ENCODE measurements around the gene TEX29.

The TEX29 gene

DNA sequence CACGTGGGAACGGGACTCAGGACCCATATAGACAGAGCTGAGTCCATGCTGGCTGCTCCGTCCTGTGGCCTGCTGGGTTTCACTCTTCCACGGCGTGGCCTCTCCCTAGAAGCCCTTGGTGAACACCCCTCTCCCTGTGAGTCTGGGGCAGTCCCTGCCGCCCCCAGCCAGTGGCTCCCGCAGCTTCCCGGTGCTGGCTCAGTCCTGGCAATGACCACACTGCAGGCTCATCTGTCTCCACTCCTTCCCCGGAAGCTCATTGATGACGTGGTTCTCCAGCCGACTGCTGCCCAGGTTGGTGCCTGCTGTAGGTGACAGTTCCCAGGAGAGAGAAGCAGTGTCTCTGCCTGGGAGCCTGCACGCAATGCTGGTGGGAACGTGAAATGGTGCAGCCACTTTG, 2.1 kb upstream of the TEX29 start:
- Histone ChIP-seq H3K4me3 (replicated peaks; ENCODE audit: low read depth, low read length) (no peak overlapping the region), H3K27me3 (replicated peaks; ENCODE audit: control insufficient read depth, insufficient read depth, low read length) (no peaks in the 10 kb centered on the region), H3K36me3 (ENCODE audit: control insufficient read depth, insufficient read depth, low read length) (peaks cover 4% of the 10 kb centered on the region)
- DNase-seq (ENCODE audit: extremely low read depth, insufficient read length), result no peak
- TF ChIP-seq, protein P1, sequence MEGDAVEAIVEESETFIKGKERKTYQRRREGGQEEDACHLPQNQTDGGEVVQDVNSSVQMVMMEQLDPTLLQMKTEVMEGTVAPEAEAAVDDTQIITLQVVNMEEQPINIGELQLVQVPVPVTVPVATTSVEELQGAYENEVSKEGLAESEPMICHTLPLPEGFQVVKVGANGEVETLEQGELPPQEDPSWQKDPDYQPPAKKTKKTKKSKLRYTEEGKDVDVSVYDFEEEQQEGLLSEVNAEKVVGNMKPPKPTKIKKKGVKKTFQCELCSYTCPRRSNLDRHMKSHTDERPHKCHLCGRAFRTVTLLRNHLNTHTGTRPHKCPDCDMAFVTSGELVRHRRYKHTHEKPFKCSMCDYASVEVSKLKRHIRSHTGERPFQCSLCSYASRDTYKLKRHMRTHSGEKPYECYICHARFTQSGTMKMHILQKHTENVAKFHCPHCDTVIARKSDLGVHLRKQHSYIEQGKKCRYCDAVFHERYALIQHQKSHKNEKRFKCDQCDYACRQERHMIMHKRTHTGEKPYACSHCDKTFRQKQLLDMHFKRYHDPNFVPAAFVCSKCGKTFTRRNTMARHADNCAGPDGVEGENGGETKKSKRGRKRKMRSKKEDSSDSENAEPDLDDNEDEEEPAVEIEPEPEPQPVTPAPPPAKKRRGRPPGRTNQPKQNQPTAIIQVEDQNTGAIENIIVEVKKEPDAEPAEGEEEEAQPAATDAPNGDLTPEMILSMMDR (IDR thresholded peaks at IDR 0.05; ENCODE audit: insufficient read depth, low read length, poor library complexity, severe bottlenecking), result no peak

DNA sequence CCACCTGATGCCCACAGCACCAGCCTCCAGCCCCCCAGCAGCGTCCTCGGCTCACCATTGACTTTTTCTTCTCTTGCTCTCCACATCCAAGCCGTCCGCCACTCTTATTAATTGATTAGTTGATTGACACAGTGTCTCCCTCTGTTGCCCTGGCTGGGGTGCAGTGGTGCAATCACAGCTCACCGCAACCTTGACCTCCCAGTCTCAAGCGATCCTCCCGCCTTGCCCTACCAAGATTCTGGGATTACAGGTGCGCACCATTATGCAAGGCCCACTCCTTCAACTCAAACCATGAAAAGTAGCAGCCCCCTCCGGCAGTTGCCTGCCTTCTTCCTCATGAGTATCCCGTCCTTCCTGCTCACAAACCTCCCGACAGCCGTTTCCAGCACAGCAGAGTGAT, 921 bp upstream of the TEX29 start:
- TF ChIP-seq, protein P1 (IDR thresholded peaks at IDR 0.05; ENCODE audit: insufficient read depth, low read length, poor library complexity, severe bottlenecking), result no peak
- Histone ChIP-seq H3K4me3 (replicated peaks; ENCODE audit: low read depth, low read length) (no peak overlapping the region), H3K36me3 (ENCODE audit: control insufficient read depth, insufficient read depth, low read length) (peaks cover 4% of the 10 kb centered on the region), H3K27me3 (replicated peaks; ENCODE audit: control insufficient read depth, insufficient read depth, low read length) (no peaks in the 10 kb centered on the region)
- DNase-seq (ENCODE audit: extremely low read depth, insufficient read length), result no peak

DNA sequence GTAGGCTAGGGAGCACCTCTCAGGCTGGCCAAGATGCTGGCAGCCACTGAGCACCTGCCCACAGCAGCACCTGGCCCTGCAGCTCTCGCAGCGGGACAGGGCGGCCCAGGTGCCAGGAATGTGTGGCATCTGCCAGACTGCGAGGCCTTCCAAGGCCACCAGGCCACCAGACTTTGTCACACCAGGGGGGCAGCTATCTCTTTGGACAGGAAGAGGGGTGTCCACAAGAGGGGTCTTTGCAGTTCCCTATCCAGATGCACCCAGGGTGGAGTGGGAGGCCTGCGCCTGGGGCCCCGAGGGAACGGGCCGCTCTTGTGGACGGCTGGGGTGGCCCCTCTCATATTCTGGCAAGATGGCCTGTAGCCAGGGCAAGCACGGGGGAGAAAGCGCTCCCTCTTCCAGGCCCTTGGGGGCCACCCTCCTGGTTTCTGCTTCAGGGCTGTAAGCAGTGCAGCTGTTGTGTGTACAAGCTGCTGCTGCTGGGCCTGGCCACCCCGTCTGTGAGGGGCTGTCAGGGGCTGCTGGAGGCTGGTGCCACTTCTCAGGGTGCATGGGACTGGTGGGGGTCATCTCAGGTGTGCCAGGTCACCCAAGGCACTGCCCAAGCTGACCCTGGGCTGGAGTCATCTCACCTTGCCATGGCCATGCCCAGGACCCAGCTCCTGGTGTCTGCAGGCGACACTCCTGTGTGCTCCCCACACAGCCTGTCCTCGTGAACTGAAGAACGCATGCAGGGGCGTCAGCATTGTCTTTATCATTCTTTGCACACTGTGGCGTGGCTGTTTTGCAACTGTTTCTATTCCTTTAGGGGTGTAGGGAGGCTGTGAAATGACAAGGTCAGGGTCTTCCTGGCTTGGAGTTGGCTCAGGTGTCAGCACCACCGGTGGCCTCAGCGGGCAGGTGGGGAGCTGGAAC, 1.8 kb downstream of the TEX29 start:
- DNase-seq (ENCODE audit: extremely low read depth, insufficient read length), result no peak
- no peaks in the 10 kb centered on the region for H3K27me3 ChIP-seq (replicated peaks; ENCODE audit: control insufficient read depth, insufficient read depth, low read length)
- no peaks in the 10 kb centered on the region; the same call in 1 of the 2 replicates for H3K36me3 ChIP-seq (ENCODE audit: control insufficient read depth, insufficient read depth, low read length)
- TF ChIP-seq, protein P1 (IDR thresholded peaks at IDR 0.05; ENCODE audit: insufficient read depth, low read length, poor library complexity, severe bottlenecking), result no peak
- H3K4me3 ChIP-seq (replicated peaks; ENCODE audit: low read depth, low read length), result no peak overlapping the region

DNA sequence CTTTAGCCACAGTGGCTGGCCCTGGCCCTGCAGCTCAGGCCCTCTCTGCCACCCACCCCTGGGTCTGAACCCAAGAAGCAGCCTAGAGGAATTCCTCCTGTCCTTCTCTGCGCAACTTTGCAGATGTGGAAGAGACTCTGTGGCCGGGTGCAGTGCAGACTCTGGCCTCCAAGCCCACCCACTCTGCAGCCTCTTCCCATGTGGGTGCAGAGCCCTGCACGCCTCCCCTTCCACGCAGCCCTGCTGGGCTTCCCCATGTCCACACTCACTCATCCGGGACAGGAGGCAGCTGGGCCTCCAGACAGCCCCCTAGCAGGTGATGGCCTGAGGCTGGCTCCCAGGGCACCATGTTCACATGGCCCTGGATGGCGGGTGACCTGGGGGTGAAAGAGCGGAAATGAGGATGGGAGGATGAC, 2.5 kb downstream of the TEX29 start:
- no peak overlapping the region for H3K4me3 ChIP-seq (replicated peaks; ENCODE audit: low read depth, low read length)
- DNase-seq (ENCODE audit: extremely low read depth, insufficient read length), result no peak
- no peaks in the 10 kb centered on the region for H3K27me3 ChIP-seq (replicated peaks; ENCODE audit: control insufficient read depth, insufficient read depth, low read length)

DNA sequence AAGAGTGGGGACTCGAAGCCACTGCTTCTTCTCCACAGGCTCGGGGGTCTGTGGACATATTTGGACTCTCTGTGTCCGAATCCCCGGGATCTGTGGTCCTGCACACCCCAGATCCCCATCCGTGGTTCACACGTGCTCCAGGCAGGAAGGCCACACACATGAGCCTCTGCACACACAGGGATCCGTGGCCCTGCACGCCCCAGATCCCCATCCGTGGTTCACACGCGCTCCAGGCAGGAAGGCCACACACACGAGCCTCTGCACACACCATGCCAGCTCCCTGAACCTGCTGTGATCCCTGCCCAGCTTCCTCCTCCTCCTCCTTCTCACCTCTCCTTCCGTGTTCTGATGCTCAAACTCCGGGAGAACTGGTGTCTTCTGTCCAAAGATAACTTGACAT, 3.1 kb downstream of the TEX29 start:
- no peaks in the 10 kb centered on the region for H3K27me3 ChIP-seq (replicated peaks; ENCODE audit: control insufficient read depth, insufficient read depth, low read length)
- H3K4me3 ChIP-seq (replicated peaks; ENCODE audit: low read depth, low read length), result no peak overlapping the region
- TF ChIP-seq, protein P1 (IDR thresholded peaks at IDR 0.05; ENCODE audit: insufficient read depth, low read length, poor library complexity, severe bottlenecking), result no peak

More for the DNA sequence above, 2.5 kb downstream of the TEX29 start:
- TF ChIP-seq, protein P1 (IDR thresholded peaks at IDR 0.05; ENCODE audit: insufficient read depth, low read length, poor library complexity, severe bottlenecking), result no peak
- H3K36me3 ChIP-seq (ENCODE audit: control insufficient read depth, insufficient read depth, low read length), result no peaks in the 10 kb centered on the region

More for the DNA sequence above, 3.1 kb downstream of the TEX29 start:
- no peaks in the 10 kb centered on the region for H3K36me3 ChIP-seq (ENCODE audit: control insufficient read depth, insufficient read depth, low read length)
- DNase-seq (ENCODE audit: extremely low read depth, insufficient read length), result no peak

Data from GM06990 (cell line).